ENCODE results near the gene C1R.

The C1R gene

DNA sequence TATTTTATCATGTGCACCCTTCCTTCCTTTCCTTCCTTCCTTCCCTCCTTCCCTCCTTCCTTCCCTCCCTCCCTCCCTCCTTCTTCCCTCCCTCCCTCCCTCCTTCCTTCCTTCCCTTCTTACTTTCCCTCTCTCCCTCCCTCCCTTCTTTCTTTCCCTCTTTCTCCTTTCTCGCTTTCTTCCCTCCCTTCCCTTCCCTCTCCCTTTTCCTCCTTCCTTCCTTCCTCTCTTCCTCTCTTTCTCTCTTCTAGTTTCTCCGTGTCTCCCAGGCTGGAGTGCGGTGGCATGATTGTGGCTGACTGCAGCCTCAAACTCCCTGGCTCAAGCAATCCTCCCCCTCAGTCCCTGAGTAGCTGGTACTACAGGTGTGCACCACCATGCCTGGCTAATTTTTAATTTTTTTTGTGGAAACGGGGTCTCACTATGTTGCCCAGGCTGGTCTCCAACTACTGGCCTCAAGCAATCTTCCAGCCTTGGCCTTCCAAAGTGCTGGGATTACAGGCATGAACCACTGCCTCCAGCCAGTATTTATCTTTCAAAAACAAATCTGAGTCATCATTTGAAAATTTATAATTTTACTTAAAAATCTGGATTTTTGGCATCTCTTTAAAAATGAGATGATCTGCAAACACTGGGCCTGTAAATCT, 8.9 kb upstream of the C1R start:
- in situ Hi-C loops (cut with HindIII; ENCODE audit: low sequenced_read_pairs) = no loop called here

DNA sequence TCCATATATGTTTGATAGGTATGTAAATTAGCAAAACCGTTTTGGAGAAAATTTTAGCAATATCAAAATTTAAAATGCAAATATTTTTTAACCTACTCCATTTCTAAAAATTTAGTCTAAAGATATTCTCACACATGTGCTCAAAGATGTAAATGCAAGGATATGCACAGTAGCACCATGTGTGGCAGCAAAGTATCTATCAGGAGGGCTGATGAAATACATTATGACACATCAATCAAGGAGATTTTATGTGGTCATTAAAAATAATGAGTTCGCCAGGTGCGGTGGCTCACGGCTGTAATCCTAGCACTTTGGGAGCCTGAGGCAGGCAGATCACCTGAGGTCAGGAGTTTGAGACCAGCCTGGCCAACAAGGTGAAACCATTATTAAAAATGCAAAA, 8.0 kb upstream of the C1R start:
- in situ Hi-C loops (cut with HindIII; ENCODE audit: low sequenced_read_pairs) = no loop called here

DNA sequence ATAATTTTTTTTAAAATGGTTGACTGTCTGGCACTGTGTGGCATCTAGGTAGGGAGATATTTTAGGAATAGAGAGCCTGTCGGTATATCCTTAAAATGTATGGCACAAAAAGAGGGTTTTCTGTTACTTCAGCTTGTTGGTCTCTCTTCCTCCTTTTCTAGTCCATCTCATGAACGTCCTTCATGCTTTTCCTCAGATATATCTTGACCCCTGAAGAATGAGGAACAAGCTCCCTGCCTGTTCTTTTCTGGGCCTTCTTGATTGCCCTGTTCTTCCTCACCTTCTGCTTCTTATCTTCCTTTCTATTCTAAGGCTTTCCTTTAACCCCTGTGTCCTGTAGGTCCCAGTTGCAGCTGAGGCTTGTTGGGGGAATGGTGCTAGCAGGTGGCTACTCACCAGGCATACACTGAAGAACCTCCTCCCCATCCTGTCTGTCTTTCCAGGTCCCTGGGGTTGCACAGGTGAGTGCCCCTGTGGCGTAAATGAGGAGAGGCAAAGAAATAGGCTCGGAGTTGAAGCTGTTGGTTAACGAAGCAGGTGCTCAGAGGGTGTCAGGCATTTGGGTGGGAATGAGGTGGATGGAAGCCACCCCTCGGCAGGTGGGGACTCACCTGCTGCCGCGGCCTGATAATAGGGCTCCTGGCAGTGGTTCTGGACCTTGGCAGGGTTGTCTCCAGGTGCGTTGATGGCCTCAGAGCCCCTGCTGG, 7.2 kb upstream of the C1R start:
- in situ Hi-C loops (cut with HindIII; ENCODE audit: low sequenced_read_pairs) = no loop called here

DNA sequence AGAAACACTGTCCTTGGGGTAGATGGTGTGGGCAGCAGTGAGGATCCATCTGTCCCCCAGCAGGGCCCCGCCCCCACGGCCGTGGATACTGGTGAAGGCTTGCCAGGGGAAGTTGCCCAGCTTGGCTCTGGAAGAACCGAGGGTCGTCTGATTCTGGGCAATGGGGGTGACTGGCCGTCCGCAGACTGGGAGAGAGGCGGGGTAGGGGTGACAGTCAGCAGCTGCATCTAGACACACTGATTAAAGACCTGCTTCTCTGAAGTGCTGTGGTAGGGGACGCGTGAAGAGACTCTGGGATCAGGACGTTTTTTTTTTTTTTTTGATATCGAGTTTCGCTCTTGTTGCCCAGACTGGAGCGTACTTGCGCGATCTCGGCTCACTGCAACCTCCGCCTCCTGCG, 4.7 kb upstream of the C1R start:
- in situ Hi-C loops (cut with HindIII; ENCODE audit: low sequenced_read_pairs) = no loop called here

DNA sequence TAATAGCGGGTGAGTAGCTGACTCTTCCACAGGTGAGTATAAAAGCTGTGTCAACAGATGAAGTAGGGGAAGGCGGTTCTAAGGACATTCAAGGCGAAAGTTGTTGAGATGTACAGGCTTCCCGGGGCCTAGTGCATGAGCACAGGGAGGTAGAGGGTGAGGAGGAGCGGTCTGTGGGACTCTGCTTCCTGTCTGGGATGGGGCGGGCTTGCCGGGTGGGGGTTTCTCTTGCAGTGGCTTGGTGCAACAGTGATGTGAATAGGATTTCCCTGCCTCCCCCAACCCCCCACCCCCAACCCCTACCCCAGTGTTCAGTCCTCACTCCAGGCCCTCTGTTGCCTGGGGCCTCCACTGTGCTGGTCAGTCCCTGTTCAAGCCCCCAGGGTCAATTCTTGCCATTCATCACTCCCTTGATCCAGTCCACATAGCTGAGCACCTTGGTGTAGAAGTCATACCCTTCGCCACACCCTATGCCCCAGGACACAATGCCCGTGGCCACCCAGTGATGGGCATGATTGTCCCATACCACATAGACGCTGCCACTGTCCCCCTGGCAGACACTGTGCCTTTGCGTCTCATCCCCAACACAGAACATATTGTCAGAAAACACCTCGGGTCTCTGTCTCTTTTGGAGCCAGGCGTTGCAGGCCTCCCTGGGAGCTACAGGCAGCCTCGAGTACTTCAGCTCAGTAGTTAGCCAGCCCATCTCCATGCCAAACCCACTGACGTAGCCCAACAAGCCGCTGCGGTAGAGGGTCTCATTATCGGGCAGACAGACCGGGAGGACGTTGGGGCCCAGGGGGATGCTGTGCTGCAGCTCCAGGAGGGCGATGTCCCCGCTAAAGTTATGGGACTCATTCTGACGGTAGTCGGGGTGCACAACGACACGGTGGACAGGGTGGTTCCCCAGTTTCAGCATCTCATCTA, 4.0 kb upstream of the C1R start:
- in situ Hi-C loops (cut with HindIII; ENCODE audit: low sequenced_read_pairs) = no loop called here

DNA sequence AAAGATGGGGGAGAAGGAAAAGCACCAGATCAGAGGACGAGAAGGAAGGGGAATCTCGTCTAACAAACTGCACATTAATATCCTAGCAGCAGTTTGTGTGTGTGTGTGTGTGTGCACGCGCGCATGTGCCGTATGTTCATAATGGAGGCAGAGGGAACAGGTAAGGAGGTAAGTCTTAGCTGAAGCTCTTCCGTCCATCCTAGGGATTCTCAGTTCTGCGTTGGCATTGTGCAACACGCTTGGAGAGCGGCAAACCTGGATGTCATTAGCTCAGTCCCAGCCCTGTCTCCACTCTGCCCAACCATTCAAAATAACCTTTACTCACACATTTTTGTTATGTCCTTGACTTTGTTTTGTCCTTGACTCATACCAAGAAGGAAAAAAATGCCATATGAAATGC, 1.6 kb upstream of the C1R start:
- in situ Hi-C loops (cut with HindIII; ENCODE audit: low sequenced_read_pairs) = no loop called here

DNA sequence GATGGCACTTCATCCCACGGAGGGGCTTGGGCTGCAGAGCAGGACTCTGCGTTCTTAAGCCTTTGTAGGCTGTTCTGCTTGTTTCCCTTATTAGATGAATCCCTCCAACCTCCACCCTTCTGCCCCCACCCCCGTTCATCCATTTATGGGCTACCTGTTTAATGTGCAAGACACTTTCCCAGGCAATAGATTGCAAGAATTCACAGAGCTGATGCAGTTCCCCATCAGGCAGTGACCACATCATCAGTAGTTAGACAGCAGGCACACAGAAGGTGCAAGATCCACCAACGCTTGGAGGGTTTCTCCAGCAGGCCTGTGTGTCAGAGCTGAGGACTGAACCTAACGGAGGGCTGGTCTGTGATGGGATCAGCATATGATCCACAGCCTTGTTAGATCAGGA, 1.2 kb upstream of the C1R start:
- in situ Hi-C loops (cut with HindIII; ENCODE audit: low sequenced_read_pairs) = no loop called here

DNA sequence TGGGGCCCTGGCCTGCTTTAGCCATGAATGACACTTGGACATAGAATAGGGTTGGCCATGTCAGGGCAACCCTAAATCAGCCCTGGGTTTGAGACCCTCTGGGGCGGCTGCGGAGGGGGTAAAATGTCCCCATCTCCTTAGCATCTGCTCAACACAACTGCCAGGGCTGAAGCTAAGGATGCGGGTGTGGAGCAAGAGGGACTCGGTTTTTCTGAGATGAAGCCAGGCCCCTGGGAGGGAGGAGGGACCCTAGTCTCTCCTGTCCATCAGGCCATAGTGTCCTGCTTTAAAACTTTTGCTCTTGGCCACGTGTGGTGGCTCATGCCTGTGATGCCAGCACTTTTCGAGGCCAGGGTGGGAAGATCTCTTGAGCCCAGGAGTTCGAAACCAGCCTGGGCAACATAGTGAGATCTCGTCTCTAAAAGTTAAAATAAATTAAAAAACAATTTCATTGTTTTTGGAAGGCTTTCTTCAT, 778 bp upstream of the C1R start:
- in situ Hi-C loops (cut with HindIII; ENCODE audit: low sequenced_read_pairs) = no loop called here

DNA sequence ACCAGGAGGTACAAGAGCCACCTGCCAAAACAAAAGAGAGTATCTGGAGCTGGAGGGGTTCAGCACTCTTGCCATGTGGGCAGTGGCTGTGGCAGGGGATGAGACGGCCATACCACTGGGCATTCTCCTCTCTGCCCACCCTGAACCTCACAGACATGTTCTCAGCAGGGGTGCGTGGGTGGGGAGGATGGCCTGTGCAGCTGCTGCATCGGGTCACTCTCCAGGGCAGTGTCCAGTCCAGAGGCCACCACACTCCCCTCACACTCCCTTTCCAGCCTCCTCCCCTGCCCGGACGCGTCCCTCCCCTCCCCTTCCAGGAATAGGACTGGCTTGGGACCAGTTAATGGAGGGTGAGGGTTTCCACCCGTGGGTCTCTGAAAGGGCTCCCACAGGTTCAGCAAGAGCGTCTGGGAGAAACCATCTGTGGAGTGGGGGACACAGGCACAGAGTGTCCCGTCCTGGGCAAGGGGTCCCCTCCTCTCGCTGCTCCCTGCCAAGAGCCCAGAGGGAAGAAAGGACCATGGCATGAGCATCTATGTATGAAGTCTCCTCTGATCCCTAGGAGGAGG, 501 bp downstream of the C1R start:
- in situ Hi-C loops (cut with HindIII; ENCODE audit: low sequenced_read_pairs) = no loop called here

DNA sequence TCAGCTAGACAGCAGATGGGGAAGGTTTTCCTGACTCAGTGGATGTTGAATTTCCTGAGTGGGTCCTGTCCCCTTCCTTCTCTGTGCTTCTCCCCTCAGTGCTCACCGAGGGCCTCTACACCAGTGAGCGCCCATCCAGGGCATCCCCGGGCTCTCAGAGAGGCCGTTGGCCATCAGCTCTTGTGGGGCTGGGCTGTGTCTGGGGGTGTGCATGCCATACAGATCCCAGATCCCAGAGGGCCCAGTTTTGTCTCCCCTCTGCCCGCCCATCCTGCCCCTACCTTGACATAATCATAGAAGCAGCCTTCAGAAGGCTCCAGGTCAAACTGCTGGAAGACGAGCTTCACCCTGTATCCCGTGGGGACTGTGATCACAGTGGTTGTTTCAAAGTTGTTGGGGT, 1.1 kb downstream of the C1R start:
- in situ Hi-C loops (cut with HindIII; ENCODE audit: low sequenced_read_pairs) = no loop called here

DNA sequence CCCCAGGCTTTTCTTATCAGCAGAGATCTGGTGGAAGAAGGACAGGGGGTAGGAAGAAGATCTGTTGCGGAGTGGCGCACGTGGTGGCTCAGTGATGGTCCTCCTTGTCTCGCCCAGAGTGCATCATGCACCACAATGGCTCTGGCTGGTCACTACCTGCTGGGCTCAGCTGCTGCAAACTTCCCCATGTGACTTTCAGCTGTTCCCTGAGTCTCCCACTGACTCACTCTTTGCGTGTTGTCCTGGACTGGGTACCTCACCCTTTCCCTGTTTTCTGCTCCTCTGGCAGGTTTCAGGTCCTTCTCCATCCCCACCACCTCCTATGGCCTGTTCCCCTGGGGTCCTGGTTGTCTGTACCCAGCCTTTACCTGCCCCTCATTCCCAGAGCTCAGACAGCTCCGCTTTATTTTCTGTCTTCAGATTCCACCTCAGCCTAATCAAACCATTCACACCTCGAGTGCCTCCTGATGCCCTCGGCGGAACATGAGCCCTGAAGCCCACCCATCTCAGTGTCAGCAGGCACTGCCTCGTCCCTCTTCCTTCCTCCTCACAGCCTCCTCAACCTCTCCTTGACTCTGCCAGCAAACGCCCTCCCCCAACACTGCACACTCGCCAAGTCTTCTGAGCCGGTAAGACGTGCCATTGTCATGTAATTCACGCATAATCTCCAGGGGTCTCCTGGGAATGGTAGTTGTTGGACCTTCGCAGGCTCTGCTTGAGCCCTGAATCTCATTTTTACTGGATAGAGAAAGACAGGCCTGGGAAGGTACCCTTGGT, 1.8 kb downstream of the C1R start:
- in situ Hi-C loops (cut with HindIII; ENCODE audit: low sequenced_read_pairs) = no loop called here

DNA sequence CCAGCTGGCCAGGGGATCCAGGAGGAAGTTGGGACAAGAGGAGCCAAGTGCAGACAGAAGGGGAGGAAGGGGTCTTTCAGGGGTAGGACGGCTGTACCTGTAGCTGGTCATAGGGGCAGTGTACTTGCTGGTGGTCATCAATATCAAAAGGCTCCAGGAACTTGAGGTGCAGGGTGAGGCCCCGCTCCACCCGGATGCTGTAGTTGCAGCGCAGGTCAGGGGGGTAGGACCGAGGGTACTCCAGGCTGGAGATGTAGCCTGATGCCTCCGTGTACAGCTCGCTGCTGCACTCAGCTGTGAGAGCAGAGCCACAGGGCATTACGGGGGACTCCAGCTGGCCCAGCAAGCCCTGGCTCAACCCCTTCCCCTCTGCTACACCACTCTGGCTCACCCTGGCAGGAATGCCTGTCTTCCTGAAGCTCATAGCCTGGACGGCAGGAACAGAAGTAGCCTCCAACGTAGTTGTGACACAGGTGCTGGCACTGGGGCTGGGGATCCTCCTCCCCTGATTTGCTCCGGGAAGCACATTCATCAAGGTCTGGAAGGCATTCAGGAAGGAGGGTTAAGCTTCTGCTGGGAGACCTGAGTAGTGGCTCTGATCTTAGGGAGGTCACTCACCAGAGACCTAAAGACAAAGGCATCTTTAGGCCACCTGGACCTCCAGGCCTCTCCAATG, 2.9 kb downstream of the C1R start:
- in situ Hi-C loops (cut with HindIII; ENCODE audit: low sequenced_read_pairs) = no loop called here

DNA sequence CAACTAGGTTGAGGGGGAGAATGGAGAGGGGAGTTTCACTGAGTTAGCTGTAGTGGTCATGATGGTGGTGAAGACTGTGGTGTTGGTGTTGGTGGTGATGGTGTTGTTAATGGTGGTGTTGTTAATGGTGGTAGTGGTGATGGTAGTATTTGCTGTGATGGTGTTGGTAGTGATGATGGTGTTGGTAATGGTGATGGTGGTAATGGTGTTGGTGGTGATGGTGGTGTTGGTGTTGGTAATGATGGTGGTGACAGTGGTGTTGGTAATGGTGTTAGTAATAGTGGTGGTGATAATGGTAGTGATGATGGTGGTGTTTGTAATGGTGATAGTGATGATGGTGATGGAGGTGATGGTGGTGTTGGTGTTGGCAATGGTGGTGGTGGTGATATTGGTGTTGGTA, 9.1 kb downstream of the C1R start:
- in situ Hi-C loops (cut with HindIII; ENCODE audit: low sequenced_read_pairs) = no loop called here

DNA sequence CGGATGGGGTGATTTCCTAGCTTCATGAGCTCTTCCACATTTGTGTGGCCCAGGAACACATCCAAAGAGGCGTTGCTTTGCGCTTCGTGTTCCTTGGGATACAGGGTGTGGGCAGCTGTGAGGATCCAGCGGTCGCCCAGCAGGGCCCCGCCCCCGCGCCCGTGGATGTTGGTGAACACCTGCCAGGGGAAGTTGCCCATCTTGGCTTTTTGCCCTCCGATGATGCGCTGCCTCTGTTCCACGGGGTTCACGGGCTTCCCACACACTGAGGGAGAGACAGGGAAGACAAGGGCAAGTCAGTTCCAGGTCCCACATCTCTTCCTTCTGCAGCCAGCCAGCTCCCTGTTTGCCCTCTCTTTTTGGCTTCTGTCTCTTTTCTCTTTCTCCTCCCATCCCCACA, 11.2 kb downstream of the C1R start:
- in situ Hi-C loops (cut with HindIII; ENCODE audit: low sequenced_read_pairs) = no loop called here

DNA sequence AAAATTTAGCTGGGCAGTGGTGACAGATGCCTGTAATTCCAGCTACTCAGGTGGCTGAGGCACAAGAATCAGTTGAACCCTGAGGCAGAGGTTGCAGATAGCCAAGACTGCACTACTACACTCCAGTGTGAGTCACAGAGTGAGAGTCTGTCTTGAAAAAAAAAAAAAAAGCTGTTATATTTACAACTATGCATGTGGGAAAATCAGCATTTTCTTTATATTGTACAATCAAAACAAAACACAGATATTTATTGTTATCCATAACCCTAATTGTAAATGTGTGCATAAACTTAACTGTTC, 12.5 kb downstream of the C1R start:
- in situ Hi-C loops (cut with HindIII; ENCODE audit: low sequenced_read_pairs) = no loop called here

DNA sequence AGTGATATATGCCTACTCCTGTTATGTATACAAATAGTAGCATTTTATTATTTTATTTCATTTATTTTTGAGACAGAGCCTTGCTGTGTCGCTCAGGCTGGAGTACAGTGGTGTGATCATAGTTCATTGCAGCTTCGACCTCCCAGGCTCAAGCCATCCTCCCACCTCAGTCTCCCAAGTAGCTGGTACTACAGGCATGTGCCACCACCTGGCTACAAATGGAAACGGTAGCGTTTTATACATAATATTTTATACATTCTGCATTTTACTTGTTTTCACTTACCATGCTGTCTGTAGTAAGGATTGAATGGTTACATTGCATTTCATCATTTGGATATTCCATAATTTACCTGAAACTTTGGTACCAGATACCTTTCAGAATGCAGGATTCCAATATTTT, 14.1 kb downstream of the C1R start:
- in situ Hi-C loops (cut with HindIII; ENCODE audit: low sequenced_read_pairs) = no loop called here

DNA sequence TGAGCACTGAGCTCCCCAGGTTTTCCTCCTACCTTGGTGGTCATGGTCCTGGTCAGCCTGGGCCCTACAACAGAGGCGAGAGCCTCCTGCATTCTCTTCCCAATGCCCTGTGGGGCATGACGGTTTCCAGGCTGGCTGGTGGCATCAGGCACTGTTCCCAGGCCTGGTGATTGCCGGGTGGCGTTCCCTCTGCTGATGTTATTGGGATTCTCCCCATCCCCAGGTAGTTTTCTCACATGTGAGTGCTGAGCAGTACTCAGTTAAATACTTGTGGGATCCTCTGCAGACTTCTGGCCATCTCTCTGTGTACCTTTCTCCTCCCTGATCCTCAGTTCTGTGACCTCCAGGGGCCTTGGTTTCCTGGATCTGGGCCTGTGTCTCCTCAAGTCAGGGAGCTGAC, 15.8 kb downstream of the C1R start:
- in situ Hi-C loops (cut with HindIII; ENCODE audit: low sequenced_read_pairs) = no loop called here

DNA sequence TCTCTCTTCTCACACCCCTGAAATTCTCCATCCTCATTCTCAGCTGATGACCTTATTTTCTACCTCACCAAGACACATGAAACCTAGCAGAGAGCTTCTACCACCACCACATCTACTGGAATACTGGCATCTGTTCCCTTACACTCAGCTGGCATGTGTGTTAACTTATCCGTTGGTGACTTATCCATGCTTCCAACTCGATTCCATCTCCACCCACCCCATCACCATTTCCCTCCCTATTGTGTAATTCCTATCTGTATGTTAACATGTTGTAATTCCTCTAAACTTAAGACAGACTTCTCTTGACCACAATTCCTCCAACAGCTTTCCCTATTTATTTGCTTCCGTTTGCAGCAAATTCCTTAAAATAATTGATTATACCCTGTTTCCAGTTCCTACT, 16.3 kb downstream of the C1R start:
- in situ Hi-C loops (cut with HindIII; ENCODE audit: low sequenced_read_pairs) = no loop called here

DNA sequence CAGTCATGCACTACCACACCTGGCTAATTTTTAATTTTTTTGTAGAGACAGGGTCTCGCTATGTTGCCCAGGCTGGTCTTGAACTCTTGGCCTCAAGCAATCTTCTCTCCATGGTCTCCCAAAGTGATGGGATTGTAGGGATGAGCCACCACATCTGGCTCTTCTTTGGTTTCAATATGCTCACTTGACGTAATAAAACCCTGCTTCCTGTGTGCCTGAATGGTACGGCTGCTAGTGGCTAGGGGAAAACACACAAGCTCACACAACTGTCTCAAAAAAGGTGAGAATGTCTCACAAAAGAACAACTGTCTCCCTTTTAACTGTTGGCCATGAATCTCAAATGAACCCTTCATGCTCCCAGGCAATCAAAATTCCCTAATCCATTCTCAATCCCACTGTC, 16.7 kb downstream of the C1R start:
- in situ Hi-C loops (cut with HindIII; ENCODE audit: low sequenced_read_pairs) = no loop called here

DNA sequence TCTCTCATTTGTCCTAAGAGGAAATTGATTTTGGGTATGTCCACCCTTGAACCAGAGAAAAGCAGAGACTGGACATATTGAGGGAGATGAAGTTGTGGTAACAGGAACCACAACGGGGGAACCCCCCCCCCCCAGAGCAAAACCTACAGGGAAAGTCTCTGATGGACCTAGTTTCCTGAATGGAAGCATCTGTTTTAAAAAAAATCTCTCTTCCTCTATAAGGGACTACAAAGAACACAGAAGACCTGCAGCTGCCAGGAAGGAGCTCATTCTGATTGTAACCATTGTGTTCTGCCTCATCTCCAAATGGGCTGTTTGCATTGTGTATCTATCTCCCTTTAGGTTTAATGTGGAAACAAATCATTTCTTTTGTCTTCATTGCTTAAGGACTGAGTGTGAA, 18.3 kb downstream of the C1R start:
- in situ Hi-C loops (cut with HindIII; ENCODE audit: low sequenced_read_pairs) = no loop called here

Data from endothelial cell of hepatic sinusoid (primary cell).